SU-DHL-6 (cell line): ENCODE results near the gene ZNF385C.

Experiments used
- H2AFZ ChIP-seq: fragments of 200-600 bp; sonication (generic); 2 replicates; pipeline ENCODE4 v1.6.1; 2014; ENCODE audit warnings: low read depth, mild to moderate bottlenecking, moderate library complexity, mixed read lengths, antibody characterized with exemption, low read length; ENCODE audit not compliant: severe bottlenecking
- H3F3A ChIP-seq: fragments of 200-600 bp; shearing (Covaris generic); 2 replicates; pipeline ENCODE4 v1.6.0; 2016; ENCODE audit warnings: antibody characterized with exemption, mild to moderate bottlenecking; ENCODE audit not compliant: insufficient read depth
- H3K27ac ChIP-seq: fragments of 200-600 bp; sonication (generic); 2 replicates; pipeline ENCODE4 v1.5.1; 2016; ENCODE audit warnings: low read depth, mild to moderate bottlenecking, low read length, moderate library complexity, mixed read lengths
- H3K27me3 ChIP-seq: fragments of 200-600 bp; sonication (generic), shearing (Covaris generic); 2 replicates; pipeline ENCODE4 v1.6.0; 2014; ENCODE audit warnings: mild to moderate bottlenecking, low read length
- H3K36me3 ChIP-seq: fragments of 200-600 bp; sonication (generic); 2 replicates; pipeline ENCODE4 v1.6.1; 2014; ENCODE audit warnings: mild to moderate bottlenecking, low read length, mixed read lengths
- H3K4me2 ChIP-seq: fragments of 300-600, 200-600 bp; shearing (Covaris generic), sonication (generic); 2 replicates; pipeline ENCODE4 v1.6.0; 2014; ENCODE audit warnings: low read length, low read depth, mild to moderate bottlenecking; ENCODE audit not compliant: poor library complexity, severe bottlenecking
- H3K4me3 ChIP-seq: fragments of 200-600 bp; sonication (generic); 2 replicates; pipeline ENCODE4 v1.5.1; 2014; ENCODE audit warnings: antibody characterized with exemption, low read length, mild to moderate bottlenecking, mixed read lengths; ENCODE audit not compliant: insufficient read depth, poor library complexity, severe bottlenecking
- H3K79me2 ChIP-seq: fragments of 200-600 bp; sonication (generic); 2 replicates; pipeline ENCODE4 v1.6.1; 2014; ENCODE audit warnings: mild to moderate bottlenecking, low read length, moderate library complexity; ENCODE audit not compliant: insufficient read depth
- H3K9ac ChIP-seq: fragments of 200-600 bp; sonication (generic); 2 replicates; pipeline ENCODE4 v1.7.0; 2014; ENCODE audit warnings: mild to moderate bottlenecking, low read length
- H3K9me2 ChIP-seq: fragments of 200-600 bp; sonication (generic); replicated peaks from 2 replicates; pipeline ENCODE4 v1.6.1; 2014; ENCODE audit warnings: low read length; ENCODE audit not compliant: insufficient read depth
- H3K9me3 ChIP-seq: fragments of 200-600 bp; sonication (generic); 2 replicates; pipeline ENCODE4 v1.6.1; 2014; ENCODE audit warnings: low read length, mixed read lengths; ENCODE audit not compliant: insufficient read depth
- H4K20me1 ChIP-seq: fragments of 200-600 bp; sonication (generic); 2 replicates; pipeline ENCODE4 v1.6.1; 2014; ENCODE audit warnings: low read depth, mild to moderate bottlenecking, antibody characterized with exemption, low read length, moderate library complexity, mixed read lengths
- EZH2phosphoT487 ChIP-seq: fragments of 200-600 bp; sonication (generic), shearing (Covaris generic); conservative IDR thresholded peaks from 2 replicates; pipeline ENCODE4 v1.6.1; 2018; ENCODE audit warnings: mild to moderate bottlenecking, antibody characterized with exemption, low read length, moderate library complexity, mixed read lengths
- TF ChIP-seq, protein P1 (sequence below): fragments of 200-600 bp; sonication (generic); IDR thresholded peaks from one replicate; pipeline ENCODE4 v1.5.1; 2017; ENCODE audit warnings: antibody characterized with exemption, mild to moderate bottlenecking, low read length, moderate library complexity; ENCODE audit not compliant: insufficient read depth, poor library complexity, severe bottlenecking

The ZNF385C gene

GRCh38 chr17:42133461-42134041, 35.3 kb upstream of the ZNF385C start:
- H3K4me2 ChIP-seq = peak overlapping the region; percentile 40
- H3F3A ChIP-seq = peaks cover 24% of the 10 kb centered on the region
- no peaks in the 10 kb centered on the region for H3K27me3 ChIP-seq
- H3K4me3 ChIP-seq = no peak overlapping the region
- peak overlapping the region; percentile 80 for H3K27ac ChIP-seq
- no peak overlapping the region for H2AFZ ChIP-seq
- no peak overlapping the region; the same call in 1 of the 2 replicates for H3K9ac ChIP-seq
- H3K79me2 ChIP-seq = peaks cover 60% of the 10 kb centered on the region
- TF ChIP-seq, protein P1, sequence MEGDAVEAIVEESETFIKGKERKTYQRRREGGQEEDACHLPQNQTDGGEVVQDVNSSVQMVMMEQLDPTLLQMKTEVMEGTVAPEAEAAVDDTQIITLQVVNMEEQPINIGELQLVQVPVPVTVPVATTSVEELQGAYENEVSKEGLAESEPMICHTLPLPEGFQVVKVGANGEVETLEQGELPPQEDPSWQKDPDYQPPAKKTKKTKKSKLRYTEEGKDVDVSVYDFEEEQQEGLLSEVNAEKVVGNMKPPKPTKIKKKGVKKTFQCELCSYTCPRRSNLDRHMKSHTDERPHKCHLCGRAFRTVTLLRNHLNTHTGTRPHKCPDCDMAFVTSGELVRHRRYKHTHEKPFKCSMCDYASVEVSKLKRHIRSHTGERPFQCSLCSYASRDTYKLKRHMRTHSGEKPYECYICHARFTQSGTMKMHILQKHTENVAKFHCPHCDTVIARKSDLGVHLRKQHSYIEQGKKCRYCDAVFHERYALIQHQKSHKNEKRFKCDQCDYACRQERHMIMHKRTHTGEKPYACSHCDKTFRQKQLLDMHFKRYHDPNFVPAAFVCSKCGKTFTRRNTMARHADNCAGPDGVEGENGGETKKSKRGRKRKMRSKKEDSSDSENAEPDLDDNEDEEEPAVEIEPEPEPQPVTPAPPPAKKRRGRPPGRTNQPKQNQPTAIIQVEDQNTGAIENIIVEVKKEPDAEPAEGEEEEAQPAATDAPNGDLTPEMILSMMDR = no peak
- no peak for TF ChIP-seq EZH2phosphoT487
- peaks cover 13% of the 10 kb centered on the region; the same call in 1 of the 2 replicates for H4K20me1 ChIP-seq
- H3K36me3 ChIP-seq = no peaks in the 10 kb centered on the region
- no peaks in the 10 kb centered on the region for H3K9me3 ChIP-seq
- H3K9me2 ChIP-seq = no peaks in the 10 kb centered on the region

GRCh38 chr17:42132941-42133340, 34.7 kb upstream of the ZNF385C start:
- H3K9ac ChIP-seq = peak overlapping the region; percentile 29
- TF ChIP-seq, protein P1 = no peak
- TF ChIP-seq EZH2phosphoT487 = no peak
- H3K4me2 ChIP-seq = peak overlapping the region; percentile 40
- no peaks in the 10 kb centered on the region for H3K27me3 ChIP-seq
- no peak overlapping the region for H2AFZ ChIP-seq
- H3F3A ChIP-seq = peaks cover 24% of the 10 kb centered on the region
- H3K9me2 ChIP-seq = no peaks in the 10 kb centered on the region
- no peaks in the 10 kb centered on the region for H3K36me3 ChIP-seq
- H3K9me3 ChIP-seq = no peaks in the 10 kb centered on the region
- peaks cover 13% of the 10 kb centered on the region; the same call in 1 of the 2 replicates for H4K20me1 ChIP-seq
- peak overlapping the region; percentile 80 for H3K27ac ChIP-seq
- peaks cover 54% of the 10 kb centered on the region for H3K79me2 ChIP-seq
- no peak overlapping the region for H3K4me3 ChIP-seq

DNA sequence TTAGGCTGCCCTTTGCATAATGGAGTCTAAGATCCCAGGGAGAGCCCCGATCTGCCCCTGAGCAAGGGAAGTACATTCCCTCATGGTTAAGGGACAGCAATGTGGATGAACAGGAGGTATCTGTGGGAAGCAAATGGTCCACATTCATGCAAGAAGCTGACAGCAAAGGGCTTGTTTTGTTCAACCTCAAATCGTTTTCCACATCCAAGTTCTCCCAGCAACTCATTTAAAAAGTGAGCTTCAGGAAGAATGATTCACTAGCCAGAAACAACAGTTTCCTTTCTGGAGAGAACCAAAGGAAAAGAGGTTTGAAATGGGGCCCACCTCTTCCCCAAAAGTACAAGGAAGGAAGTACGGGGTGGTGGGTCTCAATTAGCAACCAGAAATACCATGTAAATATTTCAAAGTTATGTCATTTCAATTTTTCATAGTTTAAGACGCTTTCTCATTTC, 33.7 kb upstream of the ZNF385C start:
- no peaks in the 10 kb centered on the region for H3K27me3 ChIP-seq
- H3K9ac ChIP-seq = no peak overlapping the region
- H3F3A ChIP-seq = peaks cover 26% of the 10 kb centered on the region
- no peaks in the 10 kb centered on the region for H3K9me3 ChIP-seq
- H3K4me2 ChIP-seq = peak overlapping the region; percentile 40
- peaks cover 13% of the 10 kb centered on the region; the same call in 1 of the 2 replicates for H4K20me1 ChIP-seq
- H2AFZ ChIP-seq = no peak overlapping the region
- peaks cover 47% of the 10 kb centered on the region for H3K79me2 ChIP-seq
- no peak overlapping the region for H3K4me3 ChIP-seq
- peaks cover 8% of the 10 kb centered on the region for H3K36me3 ChIP-seq
- no peaks in the 10 kb centered on the region for H3K9me2 ChIP-seq
- H3K27ac ChIP-seq = peak overlapping the region; percentile 80
- TF ChIP-seq, protein P1 = no peak
- TF ChIP-seq EZH2phosphoT487 = no peak
